GM23338 (cell line): ENCODE measurements around the gene TMC3.

Source experiments
- CREB1 ChIP-seq: fragments of 250-450 bp; sonication (Bioruptor Pico); IDR thresholded peaks from 2 replicates; pipeline ENCODE4 v1.5.0; 2020; ENCODE audit warnings: low read depth, mild to moderate bottlenecking, moderate library complexity
- EZH2 ChIP-seq: fragments of 200-600 bp; sonication (generic); IDR thresholded peaks from one replicate; pipeline ENCODE4 v1.8.0; 2017; ENCODE audit warnings: antibody characterized with exemption, mild to moderate bottlenecking, low read depth; ENCODE audit not compliant: unreplicated experiment
- EZH2phosphoT487 ChIP-seq: fragments of 200-600 bp; sonication (generic); IDR thresholded peaks from one replicate; pipeline ENCODE4 v1.8.1; 2018; ENCODE audit warnings: antibody characterized with exemption; ENCODE audit not compliant: unreplicated experiment
- POLR2AphosphoS5 ChIP-seq: IDR thresholded peaks from 2 replicates; pipeline ENCODE4 v1.6.1; 2016; ENCODE audit warnings: antibody characterized with exemption, low read depth
- ZNF331 ChIP-seq: fragments of 250-450 bp; sonication (Bioruptor Pico); IDR thresholded peaks from 2 replicates; pipeline ENCODE4 v1.5.0; 2020; ENCODE audit warnings: low read depth, mild to moderate bottlenecking, moderate library complexity
- TF ChIP-seq, protein P1 (sequence below), 2 experiments: fragments of 200-600 bp in 1 of 2; sonication (generic) in 1 of 2; conservative IDR thresholded peaks; 2 replicates each; pipeline versions ENCODE4 v1.5.1 to v1.6.1; 2016 to 2017; ENCODE audit warnings: antibody characterized with exemption in 2 of 2, low read depth in 2 of 2, mild to moderate bottlenecking in 2 of 2, moderate library complexity in 1 of 2
- TF ChIP-seq, protein P2 (sequence below): IDR thresholded peaks from 2 replicates; pipeline ENCODE4 v1.6.1; 2016; ENCODE audit warnings: antibody characterized with exemption
- TF ChIP-seq, protein P3 (sequence below): IDR thresholded peaks from one replicate; pipeline ENCODE4 v1.6.1; 2018; ENCODE audit warnings: antibody characterized with exemption; ENCODE audit not compliant: unreplicated experiment

DNA sequence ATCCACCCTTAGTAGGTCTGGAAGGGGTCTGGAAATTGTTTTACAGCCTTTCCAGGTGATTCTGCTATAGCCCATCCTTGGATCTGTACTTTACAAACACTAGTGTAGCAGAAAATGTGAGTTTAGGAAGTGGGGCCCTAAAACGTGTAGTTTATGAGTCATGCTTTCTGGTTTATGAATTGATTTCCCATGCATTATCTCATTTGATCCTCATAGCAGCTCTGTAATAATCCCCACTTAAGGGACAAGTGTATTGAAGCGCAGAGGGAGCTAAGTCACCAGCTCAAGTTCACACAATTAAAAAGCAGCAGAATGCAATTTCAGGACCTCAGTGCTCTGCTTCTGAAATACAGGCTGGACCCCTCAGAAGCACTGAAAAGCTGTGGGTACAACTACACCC lies 27.4 kb downstream of the TMC3 start:
- TF ChIP-seq CREB1 (CRISPR knock-in tag): no peak
- TF ChIP-seq, protein P1, sequence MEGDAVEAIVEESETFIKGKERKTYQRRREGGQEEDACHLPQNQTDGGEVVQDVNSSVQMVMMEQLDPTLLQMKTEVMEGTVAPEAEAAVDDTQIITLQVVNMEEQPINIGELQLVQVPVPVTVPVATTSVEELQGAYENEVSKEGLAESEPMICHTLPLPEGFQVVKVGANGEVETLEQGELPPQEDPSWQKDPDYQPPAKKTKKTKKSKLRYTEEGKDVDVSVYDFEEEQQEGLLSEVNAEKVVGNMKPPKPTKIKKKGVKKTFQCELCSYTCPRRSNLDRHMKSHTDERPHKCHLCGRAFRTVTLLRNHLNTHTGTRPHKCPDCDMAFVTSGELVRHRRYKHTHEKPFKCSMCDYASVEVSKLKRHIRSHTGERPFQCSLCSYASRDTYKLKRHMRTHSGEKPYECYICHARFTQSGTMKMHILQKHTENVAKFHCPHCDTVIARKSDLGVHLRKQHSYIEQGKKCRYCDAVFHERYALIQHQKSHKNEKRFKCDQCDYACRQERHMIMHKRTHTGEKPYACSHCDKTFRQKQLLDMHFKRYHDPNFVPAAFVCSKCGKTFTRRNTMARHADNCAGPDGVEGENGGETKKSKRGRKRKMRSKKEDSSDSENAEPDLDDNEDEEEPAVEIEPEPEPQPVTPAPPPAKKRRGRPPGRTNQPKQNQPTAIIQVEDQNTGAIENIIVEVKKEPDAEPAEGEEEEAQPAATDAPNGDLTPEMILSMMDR (conservative IDR thresholded peaks at IDR 0.05; ENCODE audit: low read depth in 2 of 2): no peak
- TF ChIP-seq, protein P2, sequence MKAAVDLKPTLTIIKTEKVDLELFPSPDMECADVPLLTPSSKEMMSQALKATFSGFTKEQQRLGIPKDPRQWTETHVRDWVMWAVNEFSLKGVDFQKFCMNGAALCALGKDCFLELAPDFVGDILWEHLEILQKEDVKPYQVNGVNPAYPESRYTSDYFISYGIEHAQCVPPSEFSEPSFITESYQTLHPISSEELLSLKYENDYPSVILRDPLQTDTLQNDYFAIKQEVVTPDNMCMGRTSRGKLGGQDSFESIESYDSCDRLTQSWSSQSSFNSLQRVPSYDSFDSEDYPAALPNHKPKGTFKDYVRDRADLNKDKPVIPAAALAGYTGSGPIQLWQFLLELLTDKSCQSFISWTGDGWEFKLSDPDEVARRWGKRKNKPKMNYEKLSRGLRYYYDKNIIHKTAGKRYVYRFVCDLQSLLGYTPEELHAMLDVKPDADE: no peak
- TF ChIP-seq EZH2phosphoT487: no peak
- TF ChIP-seq EZH2: no peak
- TF ChIP-seq POLR2AphosphoS5: no peak
- TF ChIP-seq, protein P3, sequence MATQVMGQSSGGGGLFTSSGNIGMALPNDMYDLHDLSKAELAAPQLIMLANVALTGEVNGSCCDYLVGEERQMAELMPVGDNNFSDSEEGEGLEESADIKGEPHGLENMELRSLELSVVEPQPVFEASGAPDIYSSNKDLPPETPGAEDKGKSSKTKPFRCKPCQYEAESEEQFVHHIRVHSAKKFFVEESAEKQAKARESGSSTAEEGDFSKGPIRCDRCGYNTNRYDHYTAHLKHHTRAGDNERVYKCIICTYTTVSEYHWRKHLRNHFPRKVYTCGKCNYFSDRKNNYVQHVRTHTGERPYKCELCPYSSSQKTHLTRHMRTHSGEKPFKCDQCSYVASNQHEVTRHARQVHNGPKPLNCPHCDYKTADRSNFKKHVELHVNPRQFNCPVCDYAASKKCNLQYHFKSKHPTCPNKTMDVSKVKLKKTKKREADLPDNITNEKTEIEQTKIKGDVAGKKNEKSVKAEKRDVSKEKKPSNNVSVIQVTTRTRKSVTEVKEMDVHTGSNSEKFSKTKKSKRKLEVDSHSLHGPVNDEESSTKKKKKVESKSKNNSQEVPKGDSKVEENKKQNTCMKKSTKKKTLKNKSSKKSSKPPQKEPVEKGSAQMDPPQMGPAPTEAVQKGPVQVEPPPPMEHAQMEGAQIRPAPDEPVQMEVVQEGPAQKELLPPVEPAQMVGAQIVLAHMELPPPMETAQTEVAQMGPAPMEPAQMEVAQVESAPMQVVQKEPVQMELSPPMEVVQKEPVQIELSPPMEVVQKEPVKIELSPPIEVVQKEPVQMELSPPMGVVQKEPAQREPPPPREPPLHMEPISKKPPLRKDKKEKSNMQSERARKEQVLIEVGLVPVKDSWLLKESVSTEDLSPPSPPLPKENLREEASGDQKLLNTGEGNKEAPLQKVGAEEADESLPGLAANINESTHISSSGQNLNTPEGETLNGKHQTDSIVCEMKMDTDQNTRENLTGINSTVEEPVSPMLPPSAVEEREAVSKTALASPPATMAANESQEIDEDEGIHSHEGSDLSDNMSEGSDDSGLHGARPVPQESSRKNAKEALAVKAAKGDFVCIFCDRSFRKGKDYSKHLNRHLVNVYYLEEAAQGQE: no peak
- no peak for TF ChIP-seq ZNF331 (CRISPR knock-in tag)
